WI38 (cell line): Measurements from ENCODE around the gene TOM1L2.

Experiments
- H3K4me3 ChIP-seq: 2 replicates; pipeline ENCODE4 v1.5.1; 2011; ENCODE audit warnings: low read depth, mild to moderate bottlenecking, control low read depth, low read length
- TF ChIP-seq, protein P1 (sequence below): IDR thresholded peaks from 2 replicates; pipeline ENCODE4 v1.5.1; 2012; ENCODE audit warnings: low read depth, mild to moderate bottlenecking, control low read depth, low read length

The TOM1L2 gene

DNA sequence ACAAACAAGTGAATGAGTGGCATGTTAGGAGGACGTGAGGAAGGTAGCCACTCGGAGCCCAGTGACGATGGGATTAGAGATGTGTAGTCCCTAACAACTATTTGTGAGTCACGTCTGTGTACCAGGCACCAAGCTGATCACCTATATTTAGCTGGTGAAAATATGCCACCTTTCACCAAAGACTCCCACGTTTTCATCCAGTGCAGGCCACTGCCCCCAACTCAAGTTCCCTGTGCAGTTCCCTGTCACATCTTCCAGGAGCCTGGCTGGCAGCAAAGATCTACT is 67.2 kb downstream of the TOM1L2 start:
- H3K4me3 ChIP-seq, result no peak overlapping the region
- TF ChIP-seq, protein P1, sequence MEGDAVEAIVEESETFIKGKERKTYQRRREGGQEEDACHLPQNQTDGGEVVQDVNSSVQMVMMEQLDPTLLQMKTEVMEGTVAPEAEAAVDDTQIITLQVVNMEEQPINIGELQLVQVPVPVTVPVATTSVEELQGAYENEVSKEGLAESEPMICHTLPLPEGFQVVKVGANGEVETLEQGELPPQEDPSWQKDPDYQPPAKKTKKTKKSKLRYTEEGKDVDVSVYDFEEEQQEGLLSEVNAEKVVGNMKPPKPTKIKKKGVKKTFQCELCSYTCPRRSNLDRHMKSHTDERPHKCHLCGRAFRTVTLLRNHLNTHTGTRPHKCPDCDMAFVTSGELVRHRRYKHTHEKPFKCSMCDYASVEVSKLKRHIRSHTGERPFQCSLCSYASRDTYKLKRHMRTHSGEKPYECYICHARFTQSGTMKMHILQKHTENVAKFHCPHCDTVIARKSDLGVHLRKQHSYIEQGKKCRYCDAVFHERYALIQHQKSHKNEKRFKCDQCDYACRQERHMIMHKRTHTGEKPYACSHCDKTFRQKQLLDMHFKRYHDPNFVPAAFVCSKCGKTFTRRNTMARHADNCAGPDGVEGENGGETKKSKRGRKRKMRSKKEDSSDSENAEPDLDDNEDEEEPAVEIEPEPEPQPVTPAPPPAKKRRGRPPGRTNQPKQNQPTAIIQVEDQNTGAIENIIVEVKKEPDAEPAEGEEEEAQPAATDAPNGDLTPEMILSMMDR, result no peak

DNA sequence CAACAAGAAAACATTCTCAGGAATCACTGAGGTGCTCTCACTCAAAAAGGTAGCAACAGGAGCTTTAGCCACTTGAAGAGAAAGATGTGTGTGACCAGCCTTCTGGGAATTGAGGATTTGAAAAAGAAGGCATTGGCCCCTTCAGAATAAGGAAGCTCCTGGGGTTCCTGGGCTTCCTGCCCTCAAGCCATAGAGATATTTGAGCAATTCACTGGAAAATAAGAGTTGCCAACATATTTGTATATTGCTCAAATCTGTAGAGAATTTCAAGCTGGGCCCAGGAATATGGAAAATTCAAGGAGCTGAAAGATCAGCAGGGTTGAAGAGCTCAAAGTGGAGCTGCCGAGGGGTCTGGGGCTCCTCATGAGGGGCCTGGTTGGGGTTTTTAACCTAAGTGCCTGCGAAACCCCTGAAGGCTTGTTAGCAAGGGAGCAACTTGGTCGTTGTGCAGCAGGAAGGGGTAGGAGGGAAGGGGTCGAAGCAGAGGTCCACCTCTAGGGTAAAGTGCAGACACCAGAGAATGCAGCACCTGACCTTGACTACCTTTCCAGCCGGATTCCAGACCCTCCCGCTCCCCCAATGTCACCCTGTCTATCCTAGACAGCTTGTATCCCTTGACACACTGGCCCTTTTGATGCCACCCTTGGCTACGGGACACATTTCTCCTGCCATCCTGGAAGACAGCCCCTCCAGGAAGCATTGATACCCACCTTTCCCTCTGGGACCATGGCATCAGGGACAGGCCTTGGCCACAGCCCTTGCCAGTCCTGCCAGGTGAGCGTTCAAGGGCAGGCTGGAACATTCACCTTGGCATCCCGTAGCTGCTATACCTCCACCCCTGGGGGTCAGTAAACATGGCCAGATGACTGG is 67.8 kb downstream of the TOM1L2 start:
- no peak overlapping the region for H3K4me3 ChIP-seq
- TF ChIP-seq, protein P1, result no peak

DNA sequence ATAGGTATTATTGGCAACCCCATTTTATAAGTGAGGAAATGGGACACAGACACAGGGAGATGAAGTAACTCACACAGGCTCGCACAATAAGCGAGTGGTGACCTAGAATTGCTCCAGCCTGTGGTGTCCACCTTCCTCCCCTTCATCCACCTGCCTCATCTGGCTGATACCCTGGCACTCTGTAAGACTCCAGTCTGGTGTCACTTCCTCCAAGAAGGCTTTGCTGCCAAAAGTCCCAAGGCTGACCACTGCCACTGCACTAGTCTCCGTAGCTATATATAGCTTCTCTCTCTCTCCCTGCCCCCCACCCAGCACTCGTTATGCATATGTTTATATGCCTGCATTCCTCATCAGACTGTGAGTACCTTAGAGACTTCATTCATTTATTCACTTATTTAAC is 69.3 kb downstream of the TOM1L2 start:
- H3K4me3 ChIP-seq, result no peak overlapping the region

DNA sequence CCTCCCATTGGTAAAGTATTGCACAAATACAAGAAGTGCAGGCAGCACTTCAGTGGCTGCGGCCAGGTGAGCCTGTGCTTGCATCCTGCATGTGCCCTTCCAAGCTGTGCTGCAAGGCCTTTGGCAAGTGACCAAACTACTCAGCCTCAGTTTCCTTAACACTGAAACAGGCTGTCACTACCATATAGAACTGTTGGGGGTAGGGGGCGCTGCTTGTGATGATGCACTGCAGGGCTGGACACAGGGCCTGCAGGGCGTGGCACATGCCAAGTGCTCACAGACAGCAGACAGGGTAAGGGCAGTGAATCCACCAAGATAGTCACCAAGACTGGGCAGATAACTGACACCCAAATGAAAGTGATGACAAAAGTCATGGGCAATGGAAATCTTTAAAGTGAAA is 69.8 kb downstream of the TOM1L2 start:
- TF ChIP-seq, protein P1, result no peak
- H3K4me3 ChIP-seq, result no peak overlapping the region

More for the DNA sequence above, 69.3 kb downstream of the TOM1L2 start:
- TF ChIP-seq, protein P1, result no peak

DNA sequence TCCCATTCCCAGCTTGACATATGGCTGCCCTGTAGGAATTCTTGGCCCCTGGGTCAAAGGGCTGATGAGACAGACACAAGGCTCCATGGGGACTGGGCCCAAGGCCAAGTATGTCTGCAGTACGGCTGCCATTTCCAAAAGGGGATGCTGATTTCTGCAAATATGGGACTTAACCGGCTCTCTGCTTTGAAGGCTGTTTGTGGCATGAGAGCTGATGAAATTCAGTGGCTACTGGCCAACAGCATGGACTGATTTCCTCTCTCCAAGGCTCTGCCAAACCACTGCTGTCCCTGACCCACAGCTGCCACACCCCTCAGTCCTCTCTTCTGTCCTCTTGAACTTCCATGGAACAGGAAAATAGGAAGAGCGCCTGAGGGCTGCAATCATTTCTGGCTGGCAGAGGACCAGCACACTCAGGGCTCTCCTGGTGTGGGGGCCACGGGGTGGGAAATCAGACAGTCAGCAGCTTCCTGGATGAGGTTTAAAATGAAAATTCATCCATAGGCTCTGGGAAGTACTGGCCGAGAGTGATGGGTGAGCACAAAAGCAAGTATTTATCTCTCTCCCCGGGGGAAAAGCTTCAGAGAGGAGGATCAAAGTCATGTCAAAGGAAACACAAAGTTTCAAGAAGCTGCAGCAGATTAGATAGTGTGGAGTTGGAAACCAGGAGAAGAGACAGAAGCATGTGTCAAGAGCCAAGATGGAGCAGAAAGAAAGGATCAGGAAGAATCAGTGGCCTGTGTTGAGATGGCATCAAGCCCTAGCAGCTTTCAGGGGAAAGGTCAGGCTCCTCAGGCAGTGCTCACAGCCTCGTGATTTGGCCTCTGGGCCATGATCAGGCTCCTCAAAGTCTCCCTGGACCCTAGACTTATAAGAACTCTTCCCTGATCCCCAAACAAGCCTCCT is 71.3 kb downstream of the TOM1L2 start:
- H3K4me3 ChIP-seq, result no peak overlapping the region
- TF ChIP-seq, protein P1, result no peak

DNA sequence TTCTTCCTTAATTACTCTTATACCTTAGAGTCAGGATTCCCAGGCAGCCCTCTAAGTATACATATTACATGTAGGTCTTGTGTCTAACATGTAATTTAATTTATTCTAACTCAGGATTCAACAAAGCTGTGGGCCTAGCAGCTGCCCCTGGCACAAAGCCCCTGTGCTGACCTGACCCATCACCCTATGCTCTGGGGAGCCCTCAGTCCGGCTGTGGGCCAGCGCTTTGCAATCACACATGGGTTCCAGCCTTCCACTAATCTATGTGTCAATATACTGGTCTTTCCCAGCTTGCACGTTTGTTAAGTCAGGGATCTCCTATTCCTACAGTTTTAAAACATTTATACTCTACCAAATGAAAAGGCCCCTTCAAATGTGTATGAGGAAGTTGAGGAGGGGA is 72.7 kb downstream of the TOM1L2 start:
- H3K4me3 ChIP-seq, result no peak overlapping the region
- TF ChIP-seq, protein P1, result no peak

DNA sequence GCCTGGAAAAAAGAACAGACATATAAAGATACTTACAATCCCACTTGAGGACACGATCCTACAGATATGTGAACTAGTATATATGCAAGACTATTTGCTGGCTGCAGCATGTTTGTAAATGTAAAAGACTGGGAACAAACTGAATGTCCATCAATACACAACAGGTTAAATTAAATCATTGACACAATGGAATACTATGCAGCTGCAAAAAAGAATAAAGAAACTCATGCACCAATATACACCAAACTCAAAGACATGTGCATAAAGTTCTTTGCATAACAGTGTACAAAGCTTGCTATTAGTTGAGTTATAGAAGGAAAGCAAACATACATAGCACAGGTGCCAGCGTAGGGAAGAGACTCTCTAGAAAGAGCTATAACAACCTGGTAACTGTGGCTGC is 73.5 kb downstream of the TOM1L2 start:
- TF ChIP-seq, protein P1, result no peak
- no peak overlapping the region for H3K4me3 ChIP-seq
